Measurements from ENCODE around the gene FEM1C. TPM values are rescaled to one million over a fixed set of nuclear protein-coding genes. Genes with fewer than 3 reads are reported as not detected.

Gene FEM1C
- total and polyA plus RNA-seq, 2 experiments from 2014 or later = 4.7 to 21.6 TPM

DNA sequence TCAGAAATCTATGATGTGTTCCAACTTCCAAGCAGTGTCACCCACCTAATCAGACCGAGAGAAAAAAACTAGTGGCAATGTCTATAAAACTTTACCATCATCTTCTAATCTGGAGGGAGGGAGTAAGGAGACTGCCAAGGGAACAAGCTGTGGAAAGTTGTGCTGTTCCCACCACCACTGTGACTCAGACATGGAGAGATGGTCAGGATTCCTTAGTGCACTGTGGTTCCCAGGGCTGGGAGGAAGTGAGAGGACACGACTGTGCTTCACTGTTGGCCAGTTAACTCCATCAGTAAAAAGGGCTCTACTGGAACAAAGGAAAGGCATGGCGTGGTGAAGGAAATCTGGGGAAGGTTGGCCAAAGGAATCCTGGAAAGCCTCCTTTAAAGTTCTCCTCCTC is 38.9 kb upstream of the FEM1C start:
- no peak overlapping the region for H3K27ac ChIP-seq (ENCODE audit: low read depth)
- H3K4me1 ChIP-seq (ENCODE audit: insufficient read depth) = no peaks in the 10 kb centered on the region
- no peaks in the 10 kb centered on the region for H3K36me3 Mint-ChIP-seq (ENCODE audit: low read depth)
- 0 out of 2 replicates have a peak, but pooled peaks cover 3% of the 10 kb centered on the region for H4K20me1 ChIP-seq (replicated peaks; ENCODE audit: insufficient read depth)
- no peak overlapping the region for H3K4me3 ChIP-seq
- ATAC-seq = no peak
- no peaks in the 10 kb centered on the region for H3K36me3 ChIP-seq (ENCODE audit: insufficient read depth)
- no peak overlapping the region for H3K4me3 Mint-ChIP-seq
- no peak overlapping the region for H3K4me2 ChIP-seq
- no peaks in the 10 kb centered on the region for H3K9me2 ChIP-seq (ENCODE audit: insufficient read depth)
- H3K27me3 ChIP-seq (ENCODE audit: insufficient read depth) = no peaks in the 10 kb centered on the region
- H3K79me2 ChIP-seq (replicated peaks; ENCODE audit: insufficient read depth) = no peaks in the 10 kb centered on the region
- no peak overlapping the region for H2AFZ ChIP-seq
- no peaks in the 10 kb centered on the region for H3K9me3 Mint-ChIP-seq
- no peaks in the 10 kb centered on the region for H3F3A ChIP-seq (replicated peaks; ENCODE audit: low read depth)
- DNase-seq (ENCODE audit: low spot score) = peak; percentile 13
- no peak overlapping the region for H3K27ac Mint-ChIP-seq
- peaks cover 5% of the 10 kb centered on the region; the same call in 1 of the 3 replicates for H3K4me1 Mint-ChIP-seq
- H3K27me3 Mint-ChIP-seq (ENCODE audit: insufficient read depth, low read depth, poor library complexity) = no peaks in the 10 kb centered on the region
- TF ChIP-seq, protein P1, sequence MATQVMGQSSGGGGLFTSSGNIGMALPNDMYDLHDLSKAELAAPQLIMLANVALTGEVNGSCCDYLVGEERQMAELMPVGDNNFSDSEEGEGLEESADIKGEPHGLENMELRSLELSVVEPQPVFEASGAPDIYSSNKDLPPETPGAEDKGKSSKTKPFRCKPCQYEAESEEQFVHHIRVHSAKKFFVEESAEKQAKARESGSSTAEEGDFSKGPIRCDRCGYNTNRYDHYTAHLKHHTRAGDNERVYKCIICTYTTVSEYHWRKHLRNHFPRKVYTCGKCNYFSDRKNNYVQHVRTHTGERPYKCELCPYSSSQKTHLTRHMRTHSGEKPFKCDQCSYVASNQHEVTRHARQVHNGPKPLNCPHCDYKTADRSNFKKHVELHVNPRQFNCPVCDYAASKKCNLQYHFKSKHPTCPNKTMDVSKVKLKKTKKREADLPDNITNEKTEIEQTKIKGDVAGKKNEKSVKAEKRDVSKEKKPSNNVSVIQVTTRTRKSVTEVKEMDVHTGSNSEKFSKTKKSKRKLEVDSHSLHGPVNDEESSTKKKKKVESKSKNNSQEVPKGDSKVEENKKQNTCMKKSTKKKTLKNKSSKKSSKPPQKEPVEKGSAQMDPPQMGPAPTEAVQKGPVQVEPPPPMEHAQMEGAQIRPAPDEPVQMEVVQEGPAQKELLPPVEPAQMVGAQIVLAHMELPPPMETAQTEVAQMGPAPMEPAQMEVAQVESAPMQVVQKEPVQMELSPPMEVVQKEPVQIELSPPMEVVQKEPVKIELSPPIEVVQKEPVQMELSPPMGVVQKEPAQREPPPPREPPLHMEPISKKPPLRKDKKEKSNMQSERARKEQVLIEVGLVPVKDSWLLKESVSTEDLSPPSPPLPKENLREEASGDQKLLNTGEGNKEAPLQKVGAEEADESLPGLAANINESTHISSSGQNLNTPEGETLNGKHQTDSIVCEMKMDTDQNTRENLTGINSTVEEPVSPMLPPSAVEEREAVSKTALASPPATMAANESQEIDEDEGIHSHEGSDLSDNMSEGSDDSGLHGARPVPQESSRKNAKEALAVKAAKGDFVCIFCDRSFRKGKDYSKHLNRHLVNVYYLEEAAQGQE (IDR thresholded peaks at IDR 0.05; ENCODE audit: unreplicated experiment) = no peak
- TF ChIP-seq JUNB (IDR thresholded peaks at IDR 0.05; ENCODE audit: unreplicated experiment) (no peak), ZNF114 (CRISPR knock-in tag; IDR thresholded peaks at IDR 0.05) (no peak), EZH2phosphoT487 (IDR thresholded peaks at IDR 0.05; ENCODE audit: unreplicated experiment) (no peak), POLR2AphosphoS5 (IDR thresholded peaks at IDR 0.05; ENCODE audit: low read depth) (no peak), STAT1 (IDR thresholded peaks at IDR 0.05; ENCODE audit: unreplicated experiment) (no peak), CREB1 (CRISPR knock-in tag; IDR thresholded peaks at IDR 0.05; ENCODE audit: low read depth) (no peak), ZNF331 (CRISPR knock-in tag; IDR thresholded peaks at IDR 0.05; ENCODE audit: low read depth) (no peak), NANOG (IDR thresholded peaks at IDR 0.05; ENCODE audit: borderline replicate concordance) (no peak), EZH2 (IDR thresholded peaks at IDR 0.05; ENCODE audit: low read depth, unreplicated experiment) (no peak)
- TF ChIP-seq, protein P2, sequence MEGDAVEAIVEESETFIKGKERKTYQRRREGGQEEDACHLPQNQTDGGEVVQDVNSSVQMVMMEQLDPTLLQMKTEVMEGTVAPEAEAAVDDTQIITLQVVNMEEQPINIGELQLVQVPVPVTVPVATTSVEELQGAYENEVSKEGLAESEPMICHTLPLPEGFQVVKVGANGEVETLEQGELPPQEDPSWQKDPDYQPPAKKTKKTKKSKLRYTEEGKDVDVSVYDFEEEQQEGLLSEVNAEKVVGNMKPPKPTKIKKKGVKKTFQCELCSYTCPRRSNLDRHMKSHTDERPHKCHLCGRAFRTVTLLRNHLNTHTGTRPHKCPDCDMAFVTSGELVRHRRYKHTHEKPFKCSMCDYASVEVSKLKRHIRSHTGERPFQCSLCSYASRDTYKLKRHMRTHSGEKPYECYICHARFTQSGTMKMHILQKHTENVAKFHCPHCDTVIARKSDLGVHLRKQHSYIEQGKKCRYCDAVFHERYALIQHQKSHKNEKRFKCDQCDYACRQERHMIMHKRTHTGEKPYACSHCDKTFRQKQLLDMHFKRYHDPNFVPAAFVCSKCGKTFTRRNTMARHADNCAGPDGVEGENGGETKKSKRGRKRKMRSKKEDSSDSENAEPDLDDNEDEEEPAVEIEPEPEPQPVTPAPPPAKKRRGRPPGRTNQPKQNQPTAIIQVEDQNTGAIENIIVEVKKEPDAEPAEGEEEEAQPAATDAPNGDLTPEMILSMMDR (conservative IDR thresholded peaks at IDR 0.05; ENCODE audit: low read depth in 2 of 2) = no peak
- TF ChIP-seq, protein P3, sequence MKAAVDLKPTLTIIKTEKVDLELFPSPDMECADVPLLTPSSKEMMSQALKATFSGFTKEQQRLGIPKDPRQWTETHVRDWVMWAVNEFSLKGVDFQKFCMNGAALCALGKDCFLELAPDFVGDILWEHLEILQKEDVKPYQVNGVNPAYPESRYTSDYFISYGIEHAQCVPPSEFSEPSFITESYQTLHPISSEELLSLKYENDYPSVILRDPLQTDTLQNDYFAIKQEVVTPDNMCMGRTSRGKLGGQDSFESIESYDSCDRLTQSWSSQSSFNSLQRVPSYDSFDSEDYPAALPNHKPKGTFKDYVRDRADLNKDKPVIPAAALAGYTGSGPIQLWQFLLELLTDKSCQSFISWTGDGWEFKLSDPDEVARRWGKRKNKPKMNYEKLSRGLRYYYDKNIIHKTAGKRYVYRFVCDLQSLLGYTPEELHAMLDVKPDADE (IDR thresholded peaks at IDR 0.05) = no peak
- TF ChIP-seq, protein P4, sequence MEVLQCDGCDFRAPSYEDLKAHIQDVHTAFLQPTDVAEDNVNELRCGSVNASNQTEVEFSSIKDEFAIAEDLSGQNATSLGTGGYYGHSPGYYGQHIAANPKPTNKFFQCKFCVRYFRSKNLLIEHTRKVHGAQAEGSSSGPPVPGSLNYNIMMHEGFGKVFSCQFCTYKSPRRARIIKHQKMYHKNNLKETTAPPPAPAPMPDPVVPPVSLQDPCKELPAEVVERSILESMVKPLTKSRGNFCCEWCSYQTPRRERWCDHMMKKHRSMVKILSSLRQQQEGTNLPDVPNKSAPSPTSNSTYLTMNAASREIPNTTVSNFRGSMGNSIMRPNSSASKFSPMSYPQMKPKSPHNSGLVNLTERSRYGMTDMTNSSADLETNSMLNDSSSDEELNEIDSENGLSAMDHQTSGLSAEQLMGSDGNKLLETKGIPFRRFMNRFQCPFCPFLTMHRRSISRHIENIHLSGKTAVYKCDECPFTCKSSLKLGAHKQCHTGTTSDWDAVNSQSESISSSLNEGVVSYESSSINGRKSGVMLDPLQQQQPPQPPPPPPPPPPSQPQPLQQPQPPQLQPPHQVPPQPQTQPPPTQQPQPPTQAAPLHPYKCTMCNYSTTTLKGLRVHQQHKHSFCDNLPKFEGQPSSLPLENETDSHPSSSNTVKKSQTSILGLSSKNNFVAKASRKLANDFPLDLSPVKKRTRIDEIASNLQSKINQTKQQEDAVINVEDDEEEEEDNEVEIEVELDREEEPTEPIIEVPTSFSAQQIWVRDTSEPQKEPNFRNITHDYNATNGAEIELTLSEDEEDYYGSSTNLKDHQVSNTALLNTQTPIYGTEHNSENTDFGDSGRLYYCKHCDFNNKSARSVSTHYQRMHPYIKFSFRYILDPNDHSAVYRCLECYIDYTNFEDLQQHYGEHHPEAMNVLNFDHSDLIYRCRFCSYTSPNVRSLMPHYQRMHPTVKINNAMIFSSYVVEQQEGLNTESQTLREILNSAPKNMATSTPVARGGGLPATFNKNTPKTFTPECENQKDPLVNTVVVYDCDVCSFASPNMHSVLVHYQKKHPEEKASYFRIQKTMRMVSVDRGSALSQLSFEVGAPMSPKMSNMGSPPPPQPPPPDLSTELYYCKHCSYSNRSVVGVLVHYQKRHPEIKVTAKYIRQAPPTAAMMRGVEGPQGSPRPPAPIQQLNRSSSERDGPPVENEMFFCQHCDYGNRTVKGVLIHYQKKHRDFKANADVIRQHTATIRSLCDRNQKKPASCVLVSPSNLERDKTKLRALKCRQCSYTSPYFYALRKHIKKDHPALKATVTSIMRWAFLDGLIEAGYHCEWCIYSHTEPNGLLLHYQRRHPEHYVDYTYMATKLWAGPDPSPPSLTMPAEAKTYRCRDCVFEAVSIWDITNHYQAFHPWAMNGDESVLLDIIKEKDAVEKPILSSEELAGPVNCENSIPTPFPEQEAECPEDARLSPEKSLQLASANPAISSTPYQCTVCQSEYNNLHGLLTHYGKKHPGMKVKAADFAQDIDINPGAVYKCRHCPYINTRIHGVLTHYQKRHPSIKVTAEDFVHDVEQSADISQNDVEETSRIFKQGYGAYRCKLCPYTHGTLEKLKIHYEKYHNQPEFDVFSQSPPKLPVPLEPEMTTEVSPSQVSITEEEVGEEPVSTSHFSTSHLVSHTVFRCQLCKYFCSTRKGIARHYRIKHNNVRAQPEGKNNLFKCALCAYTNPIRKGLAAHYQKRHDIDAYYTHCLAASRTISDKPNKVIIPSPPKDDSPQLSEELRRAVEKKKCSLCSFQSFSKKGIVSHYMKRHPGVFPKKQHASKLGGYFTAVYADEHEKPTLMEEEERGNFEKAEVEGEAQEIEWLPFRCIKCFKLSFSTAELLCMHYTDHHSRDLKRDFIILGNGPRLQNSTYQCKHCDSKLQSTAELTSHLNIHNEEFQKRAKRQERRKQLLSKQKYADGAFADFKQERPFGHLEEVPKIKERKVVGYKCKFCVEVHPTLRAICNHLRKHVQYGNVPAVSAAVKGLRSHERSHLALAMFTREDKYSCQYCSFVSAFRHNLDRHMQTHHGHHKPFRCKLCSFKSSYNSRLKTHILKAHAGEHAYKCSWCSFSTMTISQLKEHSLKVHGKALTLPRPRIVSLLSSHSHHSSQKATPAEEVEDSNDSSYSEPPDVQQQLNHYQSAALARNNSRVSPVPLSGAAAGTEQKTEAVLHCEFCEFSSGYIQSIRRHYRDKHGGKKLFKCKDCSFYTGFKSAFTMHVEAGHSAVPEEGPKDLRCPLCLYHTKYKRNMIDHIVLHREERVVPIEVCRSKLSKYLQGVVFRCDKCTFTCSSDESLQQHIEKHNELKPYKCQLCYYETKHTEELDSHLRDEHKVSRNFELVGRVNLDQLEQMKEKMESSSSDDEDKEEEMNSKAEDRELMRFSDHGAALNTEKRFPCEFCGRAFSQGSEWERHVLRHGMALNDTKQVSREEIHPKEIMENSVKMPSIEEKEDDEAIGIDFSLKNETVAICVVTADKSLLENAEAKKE (CRISPR knock-in tag; IDR thresholded peaks at IDR 0.05) = no peak

All from GM23338 (cell line).